ENCODE data around the gene SULT1B1.

The SULT1B1 gene

DNA sequence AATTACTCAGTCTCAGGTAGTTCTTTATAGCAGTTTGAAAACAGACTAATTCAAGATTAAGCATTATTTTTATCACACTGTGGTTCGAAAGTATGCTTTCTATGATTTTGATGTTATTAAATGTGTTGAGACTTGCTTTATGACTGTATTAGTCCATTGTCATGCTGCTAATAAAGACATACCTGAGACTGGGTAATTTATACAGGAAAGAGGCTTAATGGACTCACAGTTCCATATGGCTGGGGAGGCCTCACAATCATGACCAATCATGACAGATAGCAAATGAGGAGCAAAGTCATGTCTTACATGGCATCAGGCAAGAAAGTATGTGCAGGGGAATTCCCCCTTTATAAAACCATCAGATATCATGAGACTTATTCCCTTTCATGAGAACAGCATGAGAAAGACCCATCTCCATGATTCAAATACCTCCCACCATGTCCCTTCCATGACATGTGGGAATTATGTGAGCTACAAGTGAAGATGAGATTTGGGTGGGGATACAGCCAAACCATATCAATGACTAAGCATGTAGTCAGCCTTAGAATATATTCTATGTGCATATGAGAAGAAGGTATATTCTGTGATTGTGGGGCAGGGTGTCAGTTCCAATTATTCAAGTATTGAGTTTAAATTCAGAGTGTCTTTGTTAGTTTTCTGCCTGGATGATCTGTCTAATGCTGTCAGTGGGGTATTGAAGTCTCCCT, 62.7 kb downstream of the SULT1B1 start:
- no peak for DNase-seq (ENCODE audit: low spot score)

DNA sequence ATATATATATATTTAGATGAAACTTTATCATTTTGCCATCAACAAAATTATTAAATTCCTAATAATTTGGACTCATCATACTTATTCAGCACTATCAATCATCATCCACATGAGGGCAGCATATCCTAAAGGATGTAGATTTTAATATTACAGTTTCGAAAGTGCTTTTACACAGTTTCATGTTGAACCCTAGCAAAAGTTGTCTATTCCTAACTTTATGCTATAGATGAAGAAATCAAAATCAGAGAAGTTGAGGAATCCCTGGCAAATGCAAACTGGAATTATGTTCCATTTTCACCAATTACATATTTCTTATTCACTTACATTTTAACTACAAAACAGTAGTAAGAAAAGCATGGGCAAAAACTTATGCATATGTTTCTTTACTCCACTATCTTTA, 70.8 kb downstream of the SULT1B1 start:
- no peak for DNase-seq (ENCODE audit: low spot score)

DNA sequence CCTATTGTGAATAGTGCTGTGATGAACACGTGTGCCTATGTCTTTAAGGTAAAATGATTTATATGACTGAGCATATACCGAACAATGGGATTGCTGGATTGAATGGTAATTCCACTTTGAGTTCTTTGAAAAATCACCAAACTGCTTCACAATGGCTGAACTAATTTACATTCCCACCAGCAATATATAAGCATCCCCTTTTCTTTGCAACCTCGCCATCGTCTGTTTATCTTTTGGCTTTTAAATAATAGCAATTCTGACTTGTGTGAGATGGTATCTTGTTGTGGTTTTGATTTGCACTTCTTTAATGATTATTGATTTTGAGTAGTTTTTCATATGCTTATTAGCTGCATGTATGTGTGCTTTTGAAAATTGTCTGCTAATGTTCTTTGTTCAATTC, 75.6 kb downstream of the SULT1B1 start:
- no peak for DNase-seq (ENCODE audit: low spot score)

Data from hepatic stellate cell (primary cell).